GM23248 (cell line): Measurements from ENCODE around the gene HTATIP2. TPM values are rescaled to one million over a fixed set of nuclear protein-coding genes. Genes with fewer than 3 reads are reported as not detected.
"Not testable (repeated sequence)": the region's sequence is repeated elsewhere in the genome, so short reads cannot be mapped to it uniquely, and the experiment has no call there.

Source experiments
- DNase-seq: peaks from one replicate; pipeline ENCODE4 v3.0.0-alpha.2; 2015
- H2AFZ ChIP-seq: fragments of 200-600 bp; sonication (generic); 2 replicates; pipeline ENCODE4 v1.6.1; 2016; ENCODE audit warnings: antibody characterized with exemption
- H3F3A ChIP-seq: fragments of 200-600 bp; sonication (generic); 2 replicates; pipeline ENCODE4 v1.6.1; 2016; ENCODE audit warnings: mild to moderate bottlenecking, antibody characterized with exemption, mixed run types; ENCODE audit not compliant: insufficient read depth
- H3K27ac ChIP-seq: fragments of 200-600 bp; sonication (generic); 2 replicates; pipeline ENCODE4 v1.5.1; 2016; ENCODE audit warnings: mild to moderate bottlenecking
- H3K27me3 ChIP-seq: fragments of 200-600 bp; sonication (generic); replicated peaks from 2 replicates; pipeline ENCODE4 v1.6.1; 2016; ENCODE audit warnings: mild to moderate bottlenecking; ENCODE audit not compliant: insufficient read depth
- H3K36me3 ChIP-seq: fragments of 200-600 bp; sonication (generic); 2 replicates; pipeline ENCODE4 v1.6.1; 2016; ENCODE audit warnings: low read depth, mild to moderate bottlenecking
- H3K4me1 ChIP-seq: fragments of 200-600 bp; sonication (generic); 2 replicates; pipeline ENCODE4 v1.6.1; 2016; ENCODE audit warnings: mild to moderate bottlenecking; ENCODE audit not compliant: insufficient read depth
- H3K4me2 ChIP-seq: fragments of 200-600 bp; sonication (generic); one replicate; pipeline ENCODE4 v1.6.1; 2016; ENCODE audit warnings: mild to moderate bottlenecking; ENCODE audit not compliant: unreplicated experiment
- H3K4me3 ChIP-seq: fragments of 200-600 bp; sonication (generic); 2 replicates; pipeline ENCODE4 v1.5.1; 2016; ENCODE audit warnings: mild to moderate bottlenecking
- H3K79me2 ChIP-seq: fragments of 200-600 bp; sonication (generic); 2 replicates; pipeline ENCODE4 v1.6.1; 2016; ENCODE audit warnings: mild to moderate bottlenecking; ENCODE audit not compliant: insufficient read depth
- H3K9ac ChIP-seq: fragments of 200-600 bp; sonication (generic); 2 replicates; pipeline ENCODE4 v1.6.1; 2016; ENCODE audit warnings: mild to moderate bottlenecking
- H3K9me2 ChIP-seq: fragments of 200-600 bp; sonication (generic); 2 replicates; pipeline ENCODE4 v1.6.1; 2016; ENCODE audit warnings: mixed run types, mild to moderate bottlenecking, moderate library complexity; ENCODE audit not compliant: insufficient read depth
- H3K9me3 ChIP-seq: fragments of 200-600 bp; sonication (generic); one replicate; pipeline ENCODE4 v1.6.1; 2017; ENCODE audit warnings: low read depth
- H4K20me1 ChIP-seq: fragments of 200-600 bp; sonication (generic); 2 replicates; pipeline ENCODE4 v1.6.0; 2016; ENCODE audit not compliant: insufficient read depth
- EZH2 ChIP-seq: fragments of 200-600 bp; sonication (generic); IDR thresholded peaks from 2 replicates; pipeline ENCODE4 v1.6.1; 2018; ENCODE audit warnings: antibody characterized with exemption, mild to moderate bottlenecking; ENCODE audit not compliant: insufficient read depth, poor library complexity, severe bottlenecking
- EZH2phosphoT487 ChIP-seq: fragments of 200-600 bp; sonication (generic); IDR thresholded peaks from 2 replicates; pipeline ENCODE4 v1.6.1; 2018; ENCODE audit warnings: antibody characterized with exemption, moderate library complexity, mild to moderate bottlenecking, low read depth; ENCODE audit not compliant: insufficient read depth
- WGBS, 2 experiments: methylation state at CpG; one replicate each; pipeline ENCODE4 v1.1.6; 2015 to 2017; ENCODE audit warnings: low lambda C conversion rate in 2 of 2, low coverage in 1 of 2; ENCODE audit errors: missing lambda C conversion rate in 2 of 2; 5-methylcytosine and 5-hydroxymethylcytosine counted together
- in situ Hi-C: fragments of 300-500 bp; cut with MboI; formaldehyde crosslinking; loops from 2 replicates; pipeline ENCODE4 v1.15.0; 2020
- polyA plus RNA-seq: library from polyadenylated mRNA; unstranded; fragments of >200 nt; fragmentation: Nextera tagmentation; extraction: Ambion mirVana; gene quantifications from 2 replicates; pipeline ENCODE4 v1.2.1, GENCODE V29; 2016
- total RNA-seq: library from RNA; depleted of rRNA; stranded (reverse); fragments of >200 nt; shearing (Covaris generic); gene quantifications from 2 replicates; pipeline ENCODE4 v1.2.3, GENCODE V29; 2014

HTATIP2 gene
- total and polyA plus RNA-seq, 2 experiments from 2014 or later, result 23.2 to 30.7 TPM

DNA sequence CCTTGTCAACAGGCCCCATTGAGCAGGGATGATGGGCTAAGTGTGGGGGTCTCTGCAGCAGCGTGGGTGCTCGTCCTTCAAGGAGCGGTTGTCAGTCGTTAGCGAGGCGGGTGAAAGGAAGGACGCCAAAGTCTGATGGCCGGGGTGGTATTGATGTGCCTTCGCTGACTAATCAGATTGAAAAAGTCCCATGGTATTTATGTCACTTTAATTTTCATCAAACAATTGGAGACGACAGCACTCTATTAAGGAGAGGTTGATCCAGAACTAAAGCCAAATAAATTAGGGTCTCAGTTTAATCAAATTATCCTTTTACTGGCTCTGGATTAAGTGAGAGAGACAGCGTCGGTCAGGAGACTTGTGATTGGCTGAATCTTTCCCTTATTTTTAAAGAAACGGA lies 9.6 kb downstream of the HTATIP2 start:
- Histone ChIP-seq H2AFZ (no peak overlapping the region), H3K9me2 (no peaks in the 10 kb centered on the region), H3K4me3 (no peak overlapping the region), H3F3A (peaks cover 10% of the 10 kb centered on the region; the same call in 1 of the 2 replicates), H3K27me3 (no peaks in the 10 kb centered on the region), H3K9ac (no peak overlapping the region), H3K36me3 (0 out of 2 replicates have a peak, but pooled peaks cover under 1% of the 10 kb centered on the region), H4K20me1 (no peaks in the 10 kb centered on the region), H3K9me3 (no peaks in the 10 kb centered on the region), H3K4me2 (no peak overlapping the region), H3K27ac (no peak overlapping the region), H3K4me1 (peaks cover 7% of the 10 kb centered on the region), H3K79me2 (no peaks in the 10 kb centered on the region)
- WGBS, 2 experiments, result 86 to 88% methylated on average over 13 of the region's 13 CpGs
- in situ Hi-C loops, result no loop called here
- TF ChIP-seq EZH2phosphoT487 (no peak), EZH2 (no peak)
- no peak for DNase-seq

DNA sequence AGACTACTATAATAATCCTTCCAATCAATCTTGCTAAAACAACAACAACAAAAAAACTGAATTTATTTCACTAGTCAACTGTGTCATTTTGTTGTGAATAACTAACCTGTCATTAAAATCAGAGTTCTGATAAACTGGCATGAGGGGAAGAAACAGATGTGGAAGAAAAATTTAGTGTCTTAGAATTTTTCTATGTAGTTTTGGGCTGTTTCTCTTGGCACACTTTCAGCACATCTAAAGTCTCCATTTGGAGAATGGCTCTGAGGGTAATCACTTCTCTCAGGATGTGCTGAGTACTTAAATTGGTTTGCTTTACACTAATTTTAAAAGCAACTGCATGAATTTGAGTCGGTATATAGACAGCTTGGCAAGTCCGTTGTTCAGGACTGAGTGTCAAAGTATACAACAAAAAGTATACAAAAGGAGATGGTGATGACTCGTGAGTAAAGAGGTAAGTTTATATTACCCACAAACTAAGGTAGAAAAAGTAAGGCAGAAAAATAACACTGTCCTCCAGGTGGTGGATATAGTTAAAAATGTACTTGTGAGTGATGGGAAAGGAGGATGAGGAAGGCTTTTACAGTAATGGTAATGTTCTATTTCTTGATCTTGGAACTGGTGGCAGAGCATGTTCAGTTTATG lies 10.2 kb downstream of the HTATIP2 start:
- Histone ChIP-seq H3K4me1 (peaks cover 2% of the 10 kb centered on the region; the same call in 1 of the 2 replicates), H3K27ac (no peak overlapping the region), H2AFZ (no peak overlapping the region), H3K27me3 (no peaks in the 10 kb centered on the region), H3K9me2 (no peaks in the 10 kb centered on the region), H4K20me1 (no peaks in the 10 kb centered on the region), H3K9ac (no peak overlapping the region), H3K4me2 (no peak overlapping the region), H3K9me3 (no peaks in the 10 kb centered on the region), H3F3A (0 out of 2 replicates have a peak, but pooled peaks cover 4% of the 10 kb centered on the region), H3K79me2 (no peaks in the 10 kb centered on the region), H3K36me3 (0 out of 2 replicates have a peak, but pooled peaks cover 3% of the 10 kb centered on the region), H3K4me3 (no peak overlapping the region)
- no peak for DNase-seq
- in situ Hi-C loops, result no loop called here
- 65 to 66% methylated on average over 3 of the region's 3 CpGs for WGBS, 2 experiments
- no peak for TF ChIP-seq EZH2
- no peak for TF ChIP-seq EZH2phosphoT487

DNA sequence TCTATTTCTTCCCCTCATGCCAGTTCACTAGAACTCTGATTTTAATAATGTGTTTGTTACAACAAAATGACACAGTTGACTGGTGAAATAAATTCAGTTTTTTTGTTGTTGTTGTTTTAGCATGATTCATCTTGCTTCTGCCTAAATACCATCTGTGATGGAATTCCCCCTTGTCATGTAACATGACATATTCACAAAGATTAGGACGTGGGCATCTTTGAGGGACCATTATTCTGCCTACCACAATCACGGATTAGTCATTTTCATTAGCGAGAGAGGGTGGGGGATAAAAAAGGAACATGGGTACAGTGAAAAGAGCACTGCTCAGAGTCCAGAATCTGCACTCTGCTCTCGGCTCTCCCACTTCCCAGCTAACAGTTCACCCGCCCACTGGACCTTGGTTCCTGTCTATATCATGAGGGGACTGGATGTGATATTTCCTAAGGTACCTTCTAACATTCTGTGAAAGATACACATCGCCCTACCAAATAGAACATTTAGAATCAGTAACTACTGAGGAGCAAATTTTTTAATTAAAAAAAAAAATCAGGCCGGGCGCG lies 11.3 kb downstream of the HTATIP2 start:
- no peaks in the 10 kb centered on the region for H3K9me2 ChIP-seq
- 85 to 89% methylated on average over 9 of the region's 9 CpGs for WGBS, 2 experiments
- no peak overlapping the region for H2AFZ ChIP-seq
- H3K79me2 ChIP-seq, result no peaks in the 10 kb centered on the region
- H3F3A ChIP-seq, result no peaks in the 10 kb centered on the region
- no peaks in the 10 kb centered on the region for H3K27me3 ChIP-seq
- H3K9me3 ChIP-seq, result no peaks in the 10 kb centered on the region
- H3K4me3 ChIP-seq, result no peak overlapping the region
- no peak overlapping the region for H3K4me2 ChIP-seq
- H3K9ac ChIP-seq, result no peak overlapping the region
- H3K27ac ChIP-seq, result no peak overlapping the region
- DNase-seq, result peak; percentile 10
- in situ Hi-C loops, result no loop called here
- TF ChIP-seq EZH2phosphoT487 (no peak), EZH2 (no peak)
- H3K4me1 ChIP-seq, result no peaks in the 10 kb centered on the region
- no peaks in the 10 kb centered on the region for H4K20me1 ChIP-seq
- H3K36me3 ChIP-seq, result 0 out of 2 replicates have a peak, but pooled peaks cover 3% of the 10 kb centered on the region

DNA sequence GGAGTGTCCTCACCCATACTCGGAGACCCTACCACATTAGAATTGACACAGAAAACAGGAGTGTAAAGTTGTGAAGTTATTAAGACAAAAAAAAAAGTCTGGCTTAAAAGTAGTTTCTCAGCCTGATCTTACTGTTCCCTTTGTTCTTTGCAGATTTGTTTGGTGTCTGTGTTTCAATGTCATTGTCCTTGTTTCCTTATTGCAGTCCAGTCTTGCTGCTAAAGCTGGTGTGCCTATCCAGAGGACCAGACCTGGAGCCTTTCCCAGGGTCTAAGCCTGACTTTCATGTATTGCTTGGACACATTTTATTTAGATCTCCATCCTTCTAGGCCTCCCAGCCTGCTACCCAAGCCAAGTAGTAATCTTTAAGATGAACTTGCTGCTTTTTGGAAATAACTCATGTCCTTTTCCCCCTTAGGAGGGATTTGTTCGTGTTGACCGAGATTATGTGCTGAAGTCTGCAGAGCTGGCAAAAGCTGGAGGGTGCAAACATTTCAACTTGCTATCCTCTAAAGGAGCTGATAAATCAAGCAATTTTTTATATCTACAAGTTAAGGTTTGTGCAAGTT lies 12.7 kb downstream of the HTATIP2 start:
- no peaks in the 10 kb centered on the region for H3K4me1 ChIP-seq
- no peak overlapping the region for H3K4me2 ChIP-seq
- 95 to 98% methylated on average over 3 of the region's 3 CpGs for WGBS, 2 experiments
- no peaks in the 10 kb centered on the region for H3K27me3 ChIP-seq
- in situ Hi-C loops, result no loop called here
- TF ChIP-seq EZH2phosphoT487, result no peak
- 0 out of 2 replicates have a peak, but pooled peaks cover 3% of the 10 kb centered on the region for H3K36me3 ChIP-seq
- no peaks in the 10 kb centered on the region for H3K9me3 ChIP-seq
- H3K27ac ChIP-seq, result no peak overlapping the region
- no peak overlapping the region for H3K9ac ChIP-seq
- no peak overlapping the region for H3K4me3 ChIP-seq
- DNase-seq, result no peak
- no peak overlapping the region for H2AFZ ChIP-seq
- H3K9me2 ChIP-seq, result no peaks in the 10 kb centered on the region
- H3F3A ChIP-seq, result no peaks in the 10 kb centered on the region
- no peaks in the 10 kb centered on the region for H3K79me2 ChIP-seq
- H4K20me1 ChIP-seq, result no peaks in the 10 kb centered on the region

DNA sequence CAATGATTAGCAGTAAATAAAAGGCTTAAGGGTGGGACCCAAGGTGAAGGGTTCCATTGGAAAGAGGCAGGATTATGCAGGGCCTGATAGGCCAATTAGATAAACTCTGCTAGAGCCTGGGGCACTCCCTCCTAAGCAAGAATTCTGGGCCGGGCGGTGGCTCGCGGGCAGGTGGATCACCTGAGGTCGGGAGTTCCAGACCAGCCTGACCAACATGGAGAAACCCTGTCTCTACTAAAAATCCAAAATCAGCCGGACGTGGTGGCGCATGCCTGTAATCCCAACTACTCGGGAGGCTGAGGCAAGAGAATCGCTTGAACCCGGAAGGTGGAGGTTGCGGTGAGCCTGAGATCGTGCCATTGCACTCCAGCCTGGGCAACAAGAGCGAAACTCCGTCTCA lies 22.5 kb downstream of the HTATIP2 start:
- 83 to 86% methylated on average over 15 of the region's 15 CpGs for WGBS, 2 experiments
- H2AFZ ChIP-seq, in situ Hi-C loops, DNase-seq, H3K9me3 ChIP-seq, H3K4me2 ChIP-seq, H4K20me1 ChIP-seq, H3F3A ChIP-seq, H3K9me2 ChIP-seq, H3K9ac ChIP-seq, H3K27me3 ChIP-seq, H3K27ac ChIP-seq, H3K36me3 ChIP-seq, H3K4me3 ChIP-seq, H3K4me1 ChIP-seq: not testable (repeated sequence)
- H3K79me2 ChIP-seq, result peaks cover 16% of the 10 kb centered on the region
